HFF-Myc (cell line): ENCODE results near the gene SLC25A26.
A peak's percentile ranks its signal among the peaks of the same experiment; 100 is the strongest.

Experiments
- DNase-seq: peaks from one replicate; pipeline ENCODE4 v3.0.0-alpha.2; 2011; ENCODE audit warnings: low read depth; ENCODE audit errors: extremely low read depth
- H3K4me3 ChIP-seq: replicated peaks from 2 replicates; pipeline ENCODE4 v1.5.1; 2011; ENCODE audit warnings: low read depth, mild to moderate bottlenecking, control low read depth, low read length
- TF ChIP-seq, protein P1 (sequence below): IDR thresholded peaks from 2 replicates; pipeline ENCODE4 v1.5.1; 2012; ENCODE audit warnings: mild to moderate bottlenecking, low read depth, low read length, control low read depth; ENCODE audit errors: missing control alignments

Gene SLC25A26

GRCh38 chr3:66248641-66249040 lies 27.8 kb downstream of the SLC25A26 start:
- TF ChIP-seq, protein P1, sequence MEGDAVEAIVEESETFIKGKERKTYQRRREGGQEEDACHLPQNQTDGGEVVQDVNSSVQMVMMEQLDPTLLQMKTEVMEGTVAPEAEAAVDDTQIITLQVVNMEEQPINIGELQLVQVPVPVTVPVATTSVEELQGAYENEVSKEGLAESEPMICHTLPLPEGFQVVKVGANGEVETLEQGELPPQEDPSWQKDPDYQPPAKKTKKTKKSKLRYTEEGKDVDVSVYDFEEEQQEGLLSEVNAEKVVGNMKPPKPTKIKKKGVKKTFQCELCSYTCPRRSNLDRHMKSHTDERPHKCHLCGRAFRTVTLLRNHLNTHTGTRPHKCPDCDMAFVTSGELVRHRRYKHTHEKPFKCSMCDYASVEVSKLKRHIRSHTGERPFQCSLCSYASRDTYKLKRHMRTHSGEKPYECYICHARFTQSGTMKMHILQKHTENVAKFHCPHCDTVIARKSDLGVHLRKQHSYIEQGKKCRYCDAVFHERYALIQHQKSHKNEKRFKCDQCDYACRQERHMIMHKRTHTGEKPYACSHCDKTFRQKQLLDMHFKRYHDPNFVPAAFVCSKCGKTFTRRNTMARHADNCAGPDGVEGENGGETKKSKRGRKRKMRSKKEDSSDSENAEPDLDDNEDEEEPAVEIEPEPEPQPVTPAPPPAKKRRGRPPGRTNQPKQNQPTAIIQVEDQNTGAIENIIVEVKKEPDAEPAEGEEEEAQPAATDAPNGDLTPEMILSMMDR: no peak

DNA sequence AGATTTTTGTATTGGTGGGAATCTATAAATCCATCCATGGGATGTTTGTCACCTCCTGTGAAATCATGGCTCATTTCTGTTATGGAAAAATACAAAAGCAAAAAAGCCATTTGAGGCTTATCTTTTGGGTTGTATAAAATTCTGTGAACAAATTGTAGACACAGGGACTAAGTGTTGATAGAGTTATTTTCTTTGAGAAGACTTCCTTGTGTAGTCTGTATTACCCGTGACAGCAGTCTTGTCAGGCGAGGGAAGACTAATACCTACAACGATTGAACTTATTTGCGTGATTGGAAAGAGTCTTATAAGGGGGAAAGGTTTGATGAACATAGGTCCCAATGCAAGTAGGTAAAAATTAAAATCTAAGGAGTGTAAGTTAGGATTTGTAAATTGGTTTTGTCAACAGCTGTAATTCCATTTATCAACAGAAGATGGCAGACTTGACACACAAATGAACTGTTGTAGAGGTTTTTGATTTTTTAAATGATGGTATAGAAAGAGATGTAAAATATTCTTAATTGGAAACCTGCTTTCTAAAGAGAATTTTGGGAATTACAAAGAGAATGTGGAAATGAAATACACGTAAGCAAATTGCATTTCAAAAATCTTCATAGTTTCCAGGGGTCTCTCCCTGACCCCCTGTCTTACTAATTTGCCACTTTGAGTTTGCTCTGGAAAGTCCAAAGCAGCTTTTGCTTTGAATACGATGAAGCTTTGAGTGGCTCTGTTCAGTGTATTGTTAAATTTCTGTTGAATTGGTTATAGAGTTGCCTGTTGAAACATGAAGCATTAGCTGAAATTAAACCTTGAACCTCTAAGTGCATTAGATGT lies 33.2 kb downstream of the SLC25A26 start:
- H3K4me3 ChIP-seq: no peak overlapping the region
- TF ChIP-seq, protein P1: peak; percentile 33
- DNase-seq: peak; percentile 27

More at GRCh38 chr3:66248641-66249040, 27.8 kb downstream of the SLC25A26 start:
- DNase-seq: no peak
- H3K4me3 ChIP-seq: no peak overlapping the region

GRCh38 chr3:66255865-66256264 lies 35.1 kb downstream of the SLC25A26 start:
- DNase-seq: no peak
- TF ChIP-seq, protein P1: no peak
- no peak overlapping the region for H3K4me3 ChIP-seq

DNA sequence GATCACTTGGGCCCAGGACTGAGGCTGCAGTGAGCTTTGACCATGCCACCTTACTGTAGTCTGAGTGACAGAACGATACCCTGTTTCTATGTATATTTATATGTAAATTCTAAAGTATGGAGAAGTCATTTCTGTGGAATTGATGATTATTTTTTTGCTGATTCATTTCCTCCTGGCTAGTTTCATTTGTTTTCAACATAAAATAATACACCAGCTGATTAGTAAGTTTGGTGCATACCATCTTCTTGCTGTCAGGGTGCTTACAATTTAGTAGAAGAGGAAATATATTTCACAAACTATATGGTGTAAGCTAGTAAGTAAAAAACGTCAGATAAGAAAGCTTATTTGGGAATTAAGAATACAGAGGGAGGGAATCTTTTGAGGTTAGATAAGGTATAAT lies 36.0 kb downstream of the SLC25A26 start:
- no peak for DNase-seq
- no peak overlapping the region for H3K4me3 ChIP-seq
- TF ChIP-seq, protein P1: no peak

DNA sequence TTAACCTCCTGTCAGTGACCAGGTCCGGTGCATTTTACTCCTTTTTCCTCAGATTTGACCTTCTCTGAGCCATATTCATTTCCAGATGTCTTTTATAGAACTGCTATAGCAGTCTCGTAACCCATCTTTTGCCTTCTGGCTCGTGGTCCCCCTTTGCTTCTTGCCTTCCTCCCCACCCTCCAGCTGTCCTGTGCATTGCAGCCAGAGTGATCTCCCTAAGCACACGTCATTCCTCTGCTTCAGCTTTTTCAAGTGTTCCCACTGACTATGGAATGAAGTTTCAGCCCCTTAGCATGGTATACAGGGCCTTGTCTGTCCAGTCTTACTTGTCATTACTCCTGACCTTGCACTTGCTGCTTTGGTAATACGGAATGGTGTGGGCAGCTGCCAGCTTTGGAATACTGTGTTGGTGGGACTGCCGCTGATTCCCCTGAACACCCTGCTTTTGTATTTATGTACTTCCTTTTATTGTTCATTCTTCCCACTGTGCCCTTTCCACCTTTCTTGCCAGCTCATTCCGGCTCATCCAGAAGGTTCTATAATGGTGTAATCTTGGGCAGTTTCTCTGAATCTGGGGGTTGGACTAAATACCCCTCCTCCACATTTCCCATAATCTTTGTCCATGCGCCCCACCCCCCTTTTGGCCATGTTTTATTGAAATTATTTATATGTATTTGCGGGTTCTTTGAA lies 38.9 kb downstream of the SLC25A26 start:
- H3K4me3 ChIP-seq: no peak overlapping the region
- TF ChIP-seq, protein P1: no peak
- DNase-seq: no peak

GRCh38 chr3:66260431-66260830 lies 39.6 kb downstream of the SLC25A26 start:
- TF ChIP-seq, protein P1: no peak
- no peak overlapping the region for H3K4me3 ChIP-seq
- DNase-seq: no peak
